NK-92 (cell line): ENCODE measurements around the gene LRRC74A.

Experiments used
- DNase-seq: peaks from one replicate; lab custom pipeline; 2025; ENCODE audit not compliant: unreplicated experiment; lab: John Stamatoyannopoulos, UW

The LRRC74A gene

DNA sequence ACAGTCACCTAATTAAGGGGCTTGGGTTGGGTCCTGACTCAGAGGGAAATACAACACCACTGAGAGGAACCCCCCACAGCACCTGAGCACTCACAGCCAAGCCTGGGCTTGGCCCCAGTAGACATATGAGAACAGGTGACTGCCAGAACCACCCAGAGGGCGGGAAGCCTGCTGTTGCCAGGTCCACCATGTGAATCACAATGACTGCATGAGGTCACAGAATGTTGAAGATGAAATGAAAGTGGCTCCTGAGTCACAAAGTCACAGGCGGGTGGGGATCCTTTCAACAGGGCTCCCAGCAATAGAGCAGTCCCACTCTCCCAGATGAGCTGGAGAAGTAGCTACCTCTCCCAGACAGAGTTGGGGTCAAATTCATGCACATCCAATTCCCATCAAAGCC, at the start of gene LRRC74A:
Gene LRRC74A, plus strand, starts transcription at position 287 of the 400 bp plus-strand sequence. CDS start 290 bp downstream, outside the sequence.
- DNase-seq: no peak

DNA sequence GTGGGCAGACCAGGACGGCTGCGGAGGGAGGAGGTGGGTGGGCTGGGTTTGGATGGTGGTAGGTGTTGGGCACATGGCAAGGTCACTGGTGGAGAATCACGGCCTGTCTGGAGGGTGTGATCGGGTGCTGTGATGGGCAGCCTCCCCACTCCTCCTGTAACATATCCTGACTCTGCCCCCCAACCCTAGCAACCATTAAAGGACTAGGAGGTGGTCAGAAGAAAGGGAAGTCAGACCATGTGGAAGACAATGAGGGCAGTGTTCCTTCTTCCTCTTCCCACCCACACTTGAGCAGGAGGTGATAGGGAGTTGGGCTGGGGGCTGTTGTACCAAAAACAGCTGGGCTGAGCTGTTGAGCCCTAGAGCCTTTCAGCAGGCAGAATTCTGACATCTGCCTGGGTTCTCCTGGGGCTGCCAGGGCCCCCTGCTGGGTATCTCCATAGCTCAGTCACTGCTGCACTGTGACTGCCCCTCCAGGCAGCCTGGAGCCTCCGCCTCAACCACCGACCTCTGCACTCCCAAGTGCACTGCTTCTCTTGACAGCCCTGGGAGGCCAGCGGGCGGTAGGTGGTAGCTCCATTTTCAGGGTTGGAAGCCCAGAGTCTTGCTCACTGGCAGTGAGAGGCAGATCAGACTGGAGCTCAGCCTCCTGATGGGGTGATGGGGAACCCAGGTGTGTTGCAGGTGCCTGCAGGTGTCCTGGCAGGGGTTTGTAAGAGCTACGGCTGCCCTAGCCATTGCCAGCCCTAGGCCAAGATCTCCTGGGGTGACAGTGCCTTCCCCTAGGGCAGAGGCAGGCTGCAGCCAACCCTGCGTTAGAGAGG, 49.6 kb upstream of the LRRC74A start:
- DNase-seq: no peak

DNA sequence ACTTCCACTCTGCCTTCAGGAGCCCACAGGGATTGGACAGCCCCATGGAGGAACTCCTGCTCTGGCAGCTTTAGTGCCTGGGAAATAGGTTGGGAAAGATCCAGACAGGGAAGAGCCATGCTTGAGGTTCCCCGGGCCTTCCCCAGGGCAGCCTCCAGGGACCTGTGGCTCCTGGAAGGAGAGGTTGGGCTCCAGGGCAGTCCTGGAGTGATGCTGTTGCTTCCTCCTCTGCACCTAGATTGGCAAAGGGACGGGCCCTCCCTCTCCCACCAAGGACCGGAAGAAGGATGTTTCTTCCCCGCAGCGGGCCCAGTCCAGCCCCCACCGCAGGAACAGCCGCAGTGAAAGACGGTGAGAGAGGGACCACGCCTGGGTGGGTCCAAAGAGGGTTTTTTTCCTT, 48.5 kb upstream of the LRRC74A start:
- DNase-seq: no peak

DNA sequence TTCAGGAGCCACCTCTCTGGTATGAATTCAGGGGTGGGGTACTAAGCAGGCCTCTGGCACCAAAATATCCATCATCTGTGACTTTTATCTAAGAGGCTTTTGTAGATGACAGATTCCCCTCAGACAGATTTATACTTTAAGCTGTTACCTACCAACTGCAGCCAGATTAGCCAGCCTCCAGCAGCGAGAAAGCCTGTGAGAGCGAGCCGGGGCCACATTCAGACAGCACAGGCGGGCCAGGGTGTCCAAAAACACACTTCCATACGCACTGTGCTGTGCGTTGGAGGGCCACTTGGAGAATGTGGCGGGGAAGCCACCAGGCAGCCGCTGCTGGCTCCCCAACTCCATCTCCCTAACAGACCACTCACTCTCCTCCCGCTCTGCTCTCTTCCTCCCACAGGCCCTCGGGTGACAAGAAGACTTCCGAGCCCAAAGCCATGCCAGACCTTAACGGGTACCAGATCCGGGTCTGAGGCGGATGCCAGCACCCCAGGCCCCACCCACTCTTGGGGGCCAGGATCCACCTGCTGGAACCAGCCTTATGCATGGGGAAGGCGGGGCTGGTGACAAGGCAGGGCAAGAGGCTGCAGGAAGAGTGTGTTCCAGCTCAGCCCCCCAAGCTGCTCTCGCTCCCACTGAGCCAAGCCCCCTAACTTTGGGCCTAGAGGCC, 47.5 kb upstream of the LRRC74A start:
- no peak for DNase-seq

DNA sequence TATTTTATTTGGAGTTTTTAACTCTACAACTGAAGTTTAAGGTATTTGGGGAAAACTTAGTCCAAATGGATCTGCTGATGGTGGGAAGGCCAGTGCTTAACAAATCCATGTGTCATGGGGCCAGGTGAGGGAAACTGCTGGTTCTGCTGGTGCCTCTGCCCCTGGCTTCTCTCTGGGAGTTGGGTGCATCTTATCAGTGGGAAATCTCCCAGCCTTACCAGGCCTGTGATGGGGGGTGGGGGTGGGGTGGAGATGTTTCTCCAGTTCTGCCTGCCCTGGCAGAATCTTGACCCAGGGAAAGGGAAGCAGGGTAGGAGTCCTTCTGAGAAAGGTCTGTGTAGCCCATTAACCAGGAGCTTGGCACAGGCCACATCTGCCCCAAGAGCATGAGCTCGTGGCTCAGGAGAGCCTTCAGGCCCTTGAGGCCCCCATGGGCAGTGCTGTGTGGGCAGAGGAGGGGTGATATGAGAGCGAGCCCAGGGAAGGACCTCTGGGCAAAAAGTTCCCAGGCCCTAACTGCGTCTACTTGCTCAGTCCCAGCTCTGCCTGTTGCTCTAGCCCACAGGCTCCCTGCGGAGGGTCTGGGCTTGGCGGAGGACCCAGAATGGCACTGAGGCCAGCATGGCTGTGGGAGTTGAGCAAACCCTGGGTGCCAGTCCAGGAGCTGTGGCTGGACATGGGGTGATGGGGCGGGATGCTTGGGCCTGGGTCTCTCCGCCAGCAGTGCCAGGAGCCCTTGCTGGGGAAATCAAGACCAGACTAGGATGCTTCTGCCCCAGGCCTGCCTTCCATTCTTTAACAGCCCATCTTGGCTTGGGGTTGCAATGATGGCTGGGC, 46.8 kb upstream of the LRRC74A start:
- no peak for DNase-seq

DNA sequence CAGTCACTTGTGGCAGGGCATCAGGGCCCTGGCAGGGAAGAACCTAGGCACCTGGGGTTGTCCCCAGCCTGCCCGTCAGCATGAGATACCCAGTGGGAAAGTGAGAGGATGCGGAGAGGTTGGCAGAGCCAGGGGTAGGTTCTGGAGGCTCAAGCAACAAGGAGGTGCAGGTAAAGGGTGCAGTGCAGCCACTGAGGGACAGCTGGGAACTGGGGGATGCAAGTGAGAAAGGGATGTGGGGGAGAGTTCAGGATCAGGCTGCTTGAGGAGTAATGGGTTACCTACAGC, 46.2 kb upstream of the LRRC74A start:
- no peak for DNase-seq

DNA sequence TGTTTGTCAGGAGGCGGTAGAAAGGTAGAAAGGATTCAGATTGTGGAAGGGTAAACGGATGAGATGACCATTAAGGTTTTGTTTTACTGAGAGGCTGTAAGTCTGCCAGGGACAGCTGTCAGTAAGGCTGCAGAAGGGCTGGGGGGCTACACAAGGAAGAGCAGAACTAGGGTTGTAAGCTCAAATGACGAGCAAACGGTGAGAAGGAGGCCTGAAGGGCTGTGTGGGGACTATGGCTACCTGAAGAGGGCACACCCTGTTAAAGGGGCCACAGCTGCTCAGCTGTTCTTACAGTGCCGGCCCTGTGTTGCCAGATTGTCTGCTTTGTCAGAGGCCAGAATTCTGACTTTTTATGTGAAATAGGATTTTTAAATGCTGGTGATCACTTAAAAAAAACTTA, 45.8 kb upstream of the LRRC74A start:
- no peak for DNase-seq

DNA sequence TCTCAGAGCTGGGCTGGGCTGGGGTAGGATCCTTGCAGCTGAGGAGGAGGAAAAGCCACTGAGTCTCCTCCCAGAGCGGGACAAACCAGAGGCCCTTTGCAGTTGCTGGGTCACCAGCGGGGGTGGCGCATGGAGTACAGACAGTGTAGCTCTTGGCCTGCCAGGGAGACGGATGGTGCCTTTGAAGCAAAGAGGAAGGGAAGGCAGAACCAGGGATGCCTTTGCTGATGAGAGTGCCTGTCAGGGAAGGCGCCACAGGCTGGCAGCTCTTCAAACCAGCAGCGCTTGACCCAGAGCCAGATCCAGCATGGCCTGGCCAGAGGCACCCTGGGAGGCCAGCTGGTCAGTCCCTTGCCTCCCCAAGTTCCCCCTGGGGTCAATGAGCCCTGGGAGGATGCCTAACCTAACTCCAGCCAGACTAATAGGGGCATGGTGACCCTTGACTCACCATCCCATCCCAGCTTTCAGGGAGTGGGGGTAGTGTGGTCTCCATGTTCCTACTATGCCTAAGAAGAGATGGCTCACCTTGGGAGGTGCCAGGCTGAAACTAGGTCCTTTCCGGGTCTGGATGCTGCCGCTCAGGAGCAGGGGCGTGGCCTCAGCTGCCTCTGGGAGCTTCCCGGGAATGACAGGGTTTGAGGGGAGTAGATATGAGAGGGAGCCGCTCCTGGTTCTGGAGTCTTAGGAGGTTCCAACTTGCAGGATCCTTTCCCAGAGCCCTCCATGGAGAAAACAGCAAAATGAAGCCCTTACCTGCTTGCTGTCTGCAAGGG, 45.1 kb upstream of the LRRC74A start:
- DNase-seq: no peak

DNA sequence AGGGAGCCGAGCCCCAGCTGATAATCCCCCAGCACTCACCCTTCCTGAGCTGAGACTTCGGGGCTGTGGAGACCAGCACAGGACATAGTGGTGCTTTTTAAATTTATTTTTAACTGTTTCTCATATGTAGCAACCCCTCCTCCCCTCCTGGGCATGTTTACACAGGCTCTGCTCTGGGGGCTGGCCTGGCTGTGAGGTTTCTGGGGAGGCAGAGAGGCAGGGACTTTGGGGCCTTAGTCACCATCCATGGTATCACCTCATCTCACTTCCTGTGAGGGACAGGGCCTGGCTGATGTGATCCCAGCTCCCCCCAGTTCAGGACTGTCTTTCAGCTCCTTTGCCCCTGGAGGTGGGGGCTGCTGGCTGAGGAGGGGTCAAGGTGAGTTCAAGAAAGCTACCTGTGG, 44.6 kb upstream of the LRRC74A start:
- no peak for DNase-seq

DNA sequence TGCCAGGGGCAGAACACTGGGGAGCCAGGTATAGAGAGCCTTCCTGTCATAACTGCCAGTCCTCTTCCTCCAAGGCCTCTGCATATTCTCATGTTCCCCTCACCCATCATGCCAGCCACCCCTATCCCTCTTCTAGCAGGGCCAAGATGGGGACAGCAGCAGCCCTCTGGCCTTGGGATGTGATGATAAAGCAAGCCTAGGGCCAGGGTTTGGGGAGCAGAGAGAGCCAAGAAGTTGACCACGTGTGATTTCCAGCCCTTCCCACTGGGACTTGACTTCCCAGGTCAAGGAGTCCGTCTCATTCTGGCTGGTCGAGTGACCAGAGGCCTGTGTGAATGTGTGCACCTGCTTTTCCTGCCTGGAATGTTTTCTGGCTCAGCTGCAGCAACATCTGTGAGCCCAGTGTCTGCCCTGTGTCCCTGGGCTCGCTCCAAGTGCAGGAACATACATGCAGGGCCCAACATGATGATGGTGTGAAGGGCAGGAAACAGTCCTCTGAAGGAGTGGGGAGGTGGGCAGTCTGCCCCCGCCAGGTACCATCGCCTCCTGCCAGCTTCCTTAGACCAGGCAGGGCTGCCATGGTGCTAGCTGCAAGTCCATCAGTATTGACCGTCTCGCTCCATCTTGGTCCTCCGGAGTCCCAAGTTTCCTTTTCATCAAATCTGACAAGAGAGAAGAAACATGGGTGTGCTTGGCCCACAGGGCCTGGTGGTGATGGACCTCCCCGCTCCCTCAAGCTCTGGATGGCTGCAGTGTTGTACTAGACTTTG, 43.9 kb upstream of the LRRC74A start:
- no peak for DNase-seq

DNA sequence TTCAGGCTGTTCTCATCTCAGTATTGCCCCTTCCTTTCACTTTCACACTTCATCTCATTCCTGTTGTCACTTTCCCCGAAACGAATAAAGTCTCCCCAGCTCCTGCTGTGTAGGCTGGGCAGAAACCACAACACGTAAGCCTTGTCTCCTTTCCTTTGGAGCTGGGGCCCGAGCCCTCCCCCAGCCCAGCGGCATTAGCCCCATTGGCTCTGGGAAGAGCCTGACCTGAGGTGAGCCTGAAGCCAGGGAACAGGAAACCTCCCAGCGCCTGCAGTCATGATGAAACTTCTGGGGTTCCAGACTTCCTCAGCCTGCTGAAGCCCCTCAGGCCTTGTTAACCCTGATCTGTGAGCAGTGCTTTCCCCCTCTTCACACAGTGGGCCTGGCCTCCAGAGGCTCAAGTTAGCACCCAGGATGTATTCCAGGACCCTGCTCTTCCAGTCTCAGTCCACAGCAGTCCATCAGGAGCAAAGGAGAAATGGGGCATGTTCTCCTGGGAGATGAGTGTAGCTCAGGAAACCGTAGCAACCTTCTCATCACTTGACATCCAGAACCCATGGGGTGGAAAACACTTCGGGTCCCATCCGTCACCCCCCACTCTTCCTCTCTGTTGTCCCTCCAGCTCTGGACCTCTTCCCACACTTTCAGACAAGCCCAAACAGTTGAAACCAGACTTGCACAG, 43.2 kb upstream of the LRRC74A start:
- DNase-seq: no peak

DNA sequence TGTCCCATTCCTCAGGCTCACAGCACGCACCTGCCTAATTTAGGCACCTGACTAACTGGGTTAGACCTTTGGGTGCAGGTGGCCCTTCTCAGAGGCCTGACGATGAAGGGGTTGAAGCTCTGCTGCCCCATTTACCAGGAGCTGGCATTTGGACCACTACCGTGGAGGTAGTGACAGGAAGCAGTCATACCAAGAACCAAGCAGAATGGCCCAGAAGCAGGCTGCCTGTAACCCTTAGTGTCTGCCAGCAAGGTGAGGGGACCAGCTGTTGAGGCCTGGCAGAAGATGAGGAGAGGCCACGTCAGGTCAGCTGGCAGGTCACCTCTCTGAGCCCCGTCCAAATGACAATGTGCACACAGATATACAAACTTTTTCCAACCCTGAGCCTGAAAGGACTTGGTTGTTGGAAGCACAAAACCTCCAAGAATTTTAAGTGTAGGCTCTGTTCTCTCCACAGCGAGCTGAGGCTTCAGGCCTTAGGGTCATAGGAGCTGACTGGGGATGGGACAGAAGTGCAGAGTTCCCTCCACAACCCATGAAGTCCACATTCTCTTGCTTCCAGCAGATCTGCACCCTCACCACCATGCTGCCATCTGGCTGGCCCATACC, 41.8 kb upstream of the LRRC74A start:
- DNase-seq: no peak

DNA sequence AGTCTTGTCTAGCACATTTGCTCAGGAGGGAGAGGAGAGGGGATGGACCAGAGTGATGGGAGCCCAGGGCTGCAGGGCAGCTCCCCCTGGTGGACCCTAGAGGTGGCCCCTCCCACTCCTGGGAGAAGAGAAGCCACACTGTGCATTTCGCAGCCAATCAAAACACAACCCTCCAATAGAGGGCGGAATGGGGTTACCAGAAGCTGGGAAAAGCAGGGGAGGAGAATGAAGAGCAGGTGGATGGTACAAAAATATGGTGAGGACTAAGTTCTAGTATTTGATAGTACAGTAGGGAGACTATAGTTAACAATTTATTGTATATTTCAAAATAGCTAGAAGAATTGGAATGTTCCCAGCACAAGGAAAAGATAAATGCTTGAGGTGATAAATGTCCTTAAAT, 41.3 kb upstream of the LRRC74A start:
- no peak for DNase-seq

DNA sequence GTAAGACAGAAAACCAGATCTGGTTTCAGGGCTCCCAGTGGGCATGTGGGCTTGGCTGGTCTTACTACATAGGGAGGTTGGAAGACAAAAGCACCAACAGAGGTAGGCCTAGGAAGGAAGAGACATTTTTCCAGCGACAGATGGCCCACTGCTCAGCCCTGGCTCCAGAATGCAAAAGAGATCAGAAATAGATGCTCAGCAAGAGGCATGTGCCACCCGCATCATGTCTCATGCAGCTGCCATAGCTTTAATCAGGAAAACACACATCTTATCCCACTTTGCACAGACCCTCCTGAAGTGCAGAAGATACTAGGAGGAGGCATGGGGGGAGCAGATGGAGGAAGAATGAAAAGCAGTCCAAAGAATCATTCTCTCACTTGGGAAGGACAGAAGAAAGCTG, 39.6 kb upstream of the LRRC74A start:
- DNase-seq: no peak

DNA sequence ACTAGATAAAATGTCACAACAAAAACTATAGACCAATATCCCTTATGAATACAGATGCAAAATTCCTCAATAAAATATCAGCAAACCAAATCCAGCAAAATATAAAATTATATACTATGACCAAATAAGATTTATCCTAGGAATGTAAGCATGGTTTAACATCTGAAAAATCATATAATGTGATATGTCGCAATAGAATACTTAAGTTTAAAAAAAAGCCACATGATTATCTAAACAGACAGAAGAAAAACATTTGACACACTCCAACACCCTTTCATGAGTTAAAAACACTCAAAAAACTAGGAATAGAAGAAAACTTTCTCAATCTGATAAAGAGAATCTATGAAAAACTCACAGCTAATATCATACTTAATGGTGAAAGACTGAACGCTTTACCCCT, 33.8 kb upstream of the LRRC74A start:
- DNase-seq: no peak

DNA sequence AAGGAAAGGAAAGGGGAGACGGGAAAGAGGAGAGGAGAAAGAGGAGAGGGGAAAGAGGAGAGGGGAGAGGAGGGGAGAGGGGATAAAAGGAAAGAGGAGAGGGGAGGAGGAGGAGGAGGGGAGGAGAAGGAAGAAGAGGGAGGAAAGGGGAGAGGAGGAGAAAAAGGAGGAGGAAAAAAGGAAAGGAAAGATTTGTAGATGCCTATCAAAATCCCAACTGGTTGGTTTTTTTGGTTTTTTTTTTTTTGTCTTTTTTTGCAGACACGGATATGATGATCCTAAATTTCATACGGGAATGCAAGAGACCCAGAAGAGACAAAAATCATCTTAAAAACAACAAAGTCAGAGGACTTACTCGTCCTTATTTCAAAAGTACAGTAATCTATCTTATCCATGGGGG, 32.9 kb upstream of the LRRC74A start:
- DNase-seq: no peak

DNA sequence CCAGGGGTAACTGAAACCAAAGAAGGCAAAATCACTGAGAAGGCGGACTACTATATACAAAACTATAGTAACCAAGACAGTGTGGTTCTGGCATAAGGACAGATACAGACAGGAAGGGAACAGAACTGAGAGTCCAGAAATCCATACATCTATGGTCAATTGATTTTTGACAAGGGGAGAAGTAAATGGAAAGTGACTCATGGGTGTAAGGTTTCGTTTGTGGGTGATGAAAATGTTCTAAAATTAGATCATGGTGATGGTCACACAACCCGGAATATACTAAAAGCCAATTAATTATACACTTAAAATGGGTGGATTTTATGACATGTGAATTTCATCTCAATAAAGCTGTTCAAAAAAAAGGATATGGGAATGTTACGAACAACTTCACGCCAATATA, 32.3 kb upstream of the LRRC74A start:
- no peak for DNase-seq

DNA sequence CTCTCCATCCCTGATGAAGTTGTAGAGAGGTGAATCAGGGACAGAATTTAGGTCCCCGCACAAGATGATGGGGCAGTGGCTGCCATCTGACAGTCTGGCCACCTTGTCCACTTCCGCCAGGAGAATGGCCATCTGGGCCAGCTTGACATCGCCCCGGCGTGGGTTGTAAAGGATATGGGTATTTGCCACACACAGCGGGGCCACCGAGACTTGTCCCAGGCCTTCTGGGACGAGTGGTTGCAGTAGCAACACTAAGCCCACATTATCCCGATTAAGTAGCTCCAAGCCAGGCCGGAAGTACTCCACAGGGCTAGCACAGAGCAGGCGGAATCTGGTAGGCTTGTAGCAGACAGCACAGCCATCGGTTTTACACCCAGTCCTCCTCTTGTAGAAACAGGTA, 19.8 kb upstream of the LRRC74A start:
- no peak for DNase-seq

DNA sequence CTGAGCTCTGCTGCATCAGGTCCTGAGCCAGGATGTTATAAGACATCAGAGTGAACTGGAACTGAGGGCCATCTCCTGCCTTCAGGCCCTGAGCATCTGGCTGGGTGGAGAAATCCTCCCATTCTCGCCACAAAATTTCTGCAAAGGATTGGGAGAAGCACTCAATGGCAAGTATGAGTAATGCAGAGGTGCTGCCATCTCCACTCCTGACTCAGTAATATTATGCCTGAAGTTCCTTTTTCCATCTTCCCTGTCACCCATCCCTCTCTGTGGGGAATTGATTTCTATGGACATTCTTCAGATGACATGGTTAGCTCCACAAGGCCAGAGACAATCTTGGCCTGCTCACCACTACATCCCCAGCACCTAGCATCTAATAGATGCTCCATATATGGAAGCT, 18.2 kb upstream of the LRRC74A start:
- no peak for DNase-seq

DNA sequence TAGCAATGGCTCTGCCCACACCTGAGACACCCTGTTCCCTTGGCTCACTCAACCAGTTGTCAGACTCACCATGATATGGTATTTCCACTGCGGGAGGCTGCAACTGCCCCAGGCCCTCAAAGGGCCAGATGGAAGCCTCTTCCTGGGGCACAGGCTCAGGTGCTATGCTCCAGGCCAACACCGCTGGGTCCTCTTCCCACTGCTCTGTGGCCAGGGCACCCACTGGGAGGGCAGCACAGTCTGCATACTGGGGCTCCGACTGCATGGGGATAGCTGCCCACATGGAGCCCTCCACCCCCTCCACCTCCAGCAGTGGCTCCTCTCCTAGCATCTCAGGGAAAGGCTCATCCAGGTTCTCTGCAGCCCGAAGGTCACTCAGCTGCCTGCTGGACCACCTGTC, 17.2 kb upstream of the LRRC74A start:
- no peak for DNase-seq
